HTR-8/SVneo (cell line): ENCODE measurements around the gene CTNND2.

Source experiments
- DNase-seq: peaks from one replicate; pipeline ENCODE4 v3.0.0; 2011; ENCODE audit warnings: low spot score, mixed read lengths; ENCODE audit not compliant: insufficient read length
- FAIRE-seq: peaks from 2 replicates; lab custom pipeline; 2011; peaks lifted over from hg19 to GRCh38; lab: Jason Lieb, UNC

The CTNND2 gene

DNA sequence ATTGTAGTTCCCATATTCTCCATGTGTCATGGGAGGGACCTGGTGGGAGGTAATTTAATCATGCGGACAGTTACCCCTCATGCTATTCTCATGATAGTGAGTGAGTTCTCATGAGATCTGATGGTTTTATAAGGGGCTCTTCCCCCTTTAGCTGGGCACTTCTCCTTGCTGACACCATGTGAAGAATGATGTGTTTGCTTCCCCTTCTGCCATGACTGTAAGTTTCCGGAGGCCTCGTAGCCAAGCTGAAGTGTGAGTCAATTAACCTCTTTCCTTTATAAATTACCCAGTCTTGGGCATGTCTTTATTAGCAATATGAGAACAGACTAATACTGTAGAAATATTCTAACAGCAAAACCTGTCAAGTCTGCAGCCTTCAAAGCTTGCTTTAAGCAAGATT is 293.2 kb downstream of the CTNND2 start:
- DNase-seq (no peak), FAIRE-seq (no peak)

GRCh38 chr5:11609570-11610303 is 294.5 kb downstream of the CTNND2 start:
- no peak for DNase-seq
- no peak for FAIRE-seq

DNA sequence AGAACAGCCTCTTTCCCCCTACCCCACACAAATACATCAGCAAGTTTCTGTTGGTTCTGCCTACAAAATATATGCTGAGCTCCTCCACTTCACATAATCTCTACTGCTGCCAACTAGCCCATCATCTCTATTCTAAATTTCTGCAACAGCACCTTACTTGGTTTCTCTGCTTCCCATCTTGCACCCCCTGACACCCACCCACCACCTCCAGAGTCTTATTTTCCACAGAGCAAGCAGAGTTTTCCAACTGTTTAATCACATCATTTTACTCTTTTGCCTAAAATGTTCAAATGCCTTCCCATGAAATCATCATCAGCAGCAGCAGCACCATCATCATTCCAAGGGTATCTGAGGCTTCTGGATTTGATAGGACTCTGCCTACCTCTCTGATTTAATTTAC is 295.7 kb downstream of the CTNND2 start:
- DNase-seq (no peak), FAIRE-seq (no peak)

GRCh38 chr5:11607944-11608483 is 296.2 kb downstream of the CTNND2 start:
- DNase-seq (no peak), FAIRE-seq (no peak)

DNA sequence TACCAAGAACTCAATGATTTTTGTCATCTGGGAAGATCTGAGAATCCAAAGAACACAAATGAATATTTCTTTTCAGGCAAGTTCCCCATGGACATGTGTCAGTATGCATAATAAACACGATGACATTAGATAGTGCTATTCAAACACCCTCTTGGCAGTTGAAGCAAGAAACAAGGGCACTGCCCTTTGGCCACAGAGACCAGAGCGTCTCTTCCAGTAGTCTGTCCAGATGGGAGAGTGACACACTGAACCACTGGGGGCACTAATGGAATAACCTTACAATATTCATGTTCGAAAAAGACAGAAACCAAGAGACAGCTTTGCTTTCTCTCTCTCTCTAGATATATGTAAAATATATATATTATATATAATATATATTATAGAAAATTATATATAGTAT is 301.9 kb downstream of the CTNND2 start:
- no peak for DNase-seq
- FAIRE-seq: no peak

- DNase-seq (no peak), FAIRE-seq (no peak)
Observed at GRCh38 chr5:11599499-11599898, 304.7 kb downstream of the CTNND2 start.

GRCh38 chr5:11596657-11597071 is 307.6 kb downstream of the CTNND2 start:
- no peak for DNase-seq
- no peak for FAIRE-seq

DNA sequence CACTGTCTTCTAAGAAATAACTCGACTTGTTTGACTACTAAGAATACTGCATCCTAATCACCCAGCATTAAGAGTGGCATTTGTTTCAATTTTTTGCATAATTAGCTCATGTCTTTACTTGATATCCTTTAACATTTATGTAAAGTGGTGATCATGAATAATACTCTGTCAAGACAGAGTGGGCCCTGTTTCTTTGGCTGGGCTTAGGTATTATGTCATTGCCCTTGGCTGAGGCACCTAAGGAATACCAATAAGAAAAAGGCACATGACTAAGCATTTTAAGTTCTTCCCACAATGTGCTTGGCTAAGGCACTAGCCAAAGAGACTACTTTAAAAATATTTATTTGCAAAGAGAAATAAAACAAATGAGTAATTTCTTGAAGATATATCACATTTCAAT is 308.1 kb downstream of the CTNND2 start:
- FAIRE-seq (no peak), DNase-seq (no peak)

DNA sequence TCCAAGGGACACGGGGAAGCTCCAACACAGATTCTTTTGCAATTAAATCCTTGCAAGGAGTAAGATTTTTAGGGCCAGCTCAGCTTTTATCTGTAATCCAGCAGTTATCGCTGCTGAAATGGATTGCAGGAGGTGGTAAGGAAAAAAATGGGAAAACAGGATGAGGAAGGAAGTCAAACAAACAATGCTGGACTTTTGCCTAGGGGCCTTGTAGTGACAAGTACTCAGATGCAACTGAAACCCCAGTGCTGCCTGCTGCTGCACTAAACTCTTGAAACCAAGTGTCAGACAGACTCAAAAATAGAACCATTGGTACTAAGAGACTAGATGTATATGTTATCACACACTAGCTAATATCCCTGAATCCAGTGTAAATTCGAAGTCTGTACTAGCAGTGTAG is 309.2 kb downstream of the CTNND2 start:
- FAIRE-seq (no peak), DNase-seq (no peak)

- FAIRE-seq (no peak), DNase-seq (no peak)
Observed at GRCh38 chr5:11594021-11594420, 310.2 kb downstream of the CTNND2 start.

GRCh38 chr5:11590475-11590874 is 313.8 kb downstream of the CTNND2 start:
- DNase-seq (no peak), FAIRE-seq (peak; percentile 52)

DNA sequence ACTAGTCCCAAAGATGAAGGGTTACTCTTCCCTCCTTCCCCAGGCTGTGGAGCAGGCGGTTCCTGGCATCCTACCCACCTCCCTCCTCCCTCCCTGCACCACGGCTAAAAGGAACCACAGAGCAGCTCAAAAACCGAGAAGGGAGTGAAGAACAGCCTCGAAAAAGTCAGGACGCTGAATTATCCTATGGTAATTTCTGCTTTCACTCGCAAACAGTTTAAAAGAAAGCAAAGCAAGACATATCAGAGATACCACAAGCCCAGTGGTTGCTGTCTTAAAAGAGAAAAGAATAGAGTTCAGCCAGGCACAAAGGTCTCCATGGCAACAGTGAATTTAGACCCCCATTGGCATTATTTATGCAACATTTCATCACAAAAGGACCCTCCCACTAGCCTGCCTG is 315.4 kb downstream of the CTNND2 start:
- DNase-seq (no peak), FAIRE-seq (no peak)

GRCh38 chr5:11584017-11584416 is 320.2 kb downstream of the CTNND2 start:
- DNase-seq (no peak), FAIRE-seq (no peak)

DNA sequence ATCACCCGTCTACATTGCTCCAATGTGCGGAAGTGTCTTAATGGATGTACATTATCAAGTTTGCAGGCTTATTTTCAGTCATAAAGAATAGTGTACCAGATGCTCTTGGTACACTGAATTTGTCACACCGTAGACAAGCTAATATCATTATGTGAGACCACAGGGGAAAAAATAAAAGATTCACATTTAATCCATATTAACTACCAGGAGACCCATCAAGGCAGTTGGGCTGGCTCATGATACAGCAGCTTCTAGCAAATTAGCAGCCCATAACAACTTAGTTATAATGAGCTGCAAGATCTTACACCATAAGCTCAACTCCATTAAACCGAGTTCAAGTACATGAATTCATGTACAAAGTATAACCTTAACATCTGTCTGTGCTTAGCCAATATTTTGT is 324.9 kb downstream of the CTNND2 start:
- peak; percentile 23 for FAIRE-seq
- no peak for DNase-seq

DNA sequence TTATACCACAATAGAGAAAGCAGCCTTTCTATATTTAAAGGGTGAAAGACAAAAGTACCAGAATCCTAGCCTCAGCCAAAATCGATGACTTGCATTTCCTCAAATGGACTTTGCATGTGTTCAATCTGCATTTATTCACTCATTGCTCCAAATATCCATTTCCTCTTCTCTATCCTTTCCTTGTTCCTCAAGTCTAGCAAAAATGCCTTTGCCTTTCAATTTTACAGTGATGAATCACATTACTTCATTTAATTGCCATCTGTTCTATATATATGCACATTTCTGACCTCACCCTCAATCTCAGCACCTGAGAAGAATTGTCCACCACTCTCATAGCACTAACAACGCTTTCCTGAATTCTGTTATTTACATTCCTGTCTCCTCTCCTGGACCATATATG is 329.5 kb downstream of the CTNND2 start:
- DNase-seq (no peak), FAIRE-seq (no peak)

GRCh38 chr5:11573140-11573992 is 330.9 kb downstream of the CTNND2 start:
- DNase-seq (no peak), FAIRE-seq (peak; percentile 16)

DNA sequence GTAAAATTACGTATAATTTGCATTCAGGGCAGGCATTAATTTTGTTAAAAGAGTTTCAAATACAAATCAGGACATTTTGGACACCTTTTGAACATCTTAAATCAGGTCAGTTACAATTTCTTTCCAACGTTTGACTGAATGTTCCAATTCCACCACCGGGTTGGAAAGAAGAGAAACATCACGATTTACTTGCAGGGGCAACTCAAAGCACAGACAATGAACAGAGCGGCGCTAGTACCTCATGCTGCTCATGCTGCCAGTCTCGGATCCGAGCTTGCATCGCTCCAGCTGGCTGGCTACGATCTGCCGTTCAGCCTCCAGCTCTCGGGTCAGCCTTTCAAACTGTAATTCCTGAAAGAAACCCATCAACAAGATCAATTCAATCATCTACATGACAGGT is 339.5 kb downstream of the CTNND2 start:
- DNase-seq: no peak
- FAIRE-seq: no peak

- DNase-seq (no peak), FAIRE-seq (peak; percentile 68)
Observed at GRCh38 chr5:11563822-11564221, 340.4 kb downstream of the CTNND2 start.

GRCh38 chr5:11560915-11561697 is 343.1 kb downstream of the CTNND2 start:
- FAIRE-seq: no peak
- no peak for DNase-seq

GRCh38 chr5:11557063-11557462 is 347.2 kb downstream of the CTNND2 start:
- no peak for FAIRE-seq
- no peak for DNase-seq

DNA sequence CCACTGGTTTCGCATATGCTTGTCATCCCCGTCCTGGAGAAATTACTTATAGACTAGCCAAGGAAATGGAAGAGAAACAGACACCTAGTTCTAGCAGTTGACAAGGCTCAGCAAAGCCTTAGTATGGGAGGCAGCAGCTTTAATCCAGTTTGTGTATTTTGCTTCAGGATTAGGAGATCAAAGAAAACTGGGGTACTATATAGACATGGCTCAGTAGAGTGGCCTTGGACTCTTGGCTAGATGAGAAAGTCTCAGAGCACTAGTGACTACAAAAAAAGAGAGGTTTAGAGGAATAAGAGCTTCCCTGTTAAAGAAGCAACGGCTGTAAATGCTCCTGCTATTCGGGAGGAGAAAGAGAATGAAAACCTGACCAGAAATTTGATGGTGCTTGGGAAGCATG is 349.1 kb downstream of the CTNND2 start:
- DNase-seq (no peak), FAIRE-seq (no peak)
